Stimulated activated CD8-positive, alpha-beta memory T cell treated with anti-CD3 and anti-CD28 coated beads, Interleukin-4, amount 100 ng/mL, for 1 hour (primary cell): ENCODE measurements around the gene NAA20.

ENCODE experiments used
- DNase-seq, 2 donors: peaks; one replicate each; pipeline ENCODE4 v3.0.0-alpha.2; 2020; ENCODE audit warnings: low read depth in 2 of 2, low spot score in 1 of 2

Gene NAA20

GRCh38 chr20:20018366-20018765 is 1.2 kb downstream of the NAA20 start:
- no peak for DNase-seq

GRCh38 chr20:20019123-20019522 is 2.0 kb downstream of the NAA20 start:
- no peak for DNase-seq

GRCh38 chr20:20020908-20021307 is 3.7 kb downstream of the NAA20 start:
- DNase-seq = no peak

GRCh38 chr20:20021835-20022234 is 4.7 kb downstream of the NAA20 start:
- DNase-seq = no peak

GRCh38 chr20:20022498-20022897 is 5.3 kb downstream of the NAA20 start:
- DNase-seq = no peak

- no peak for DNase-seq
Measured at GRCh38 chr20:20023395-20023794, 6.2 kb downstream of the NAA20 start.

GRCh38 chr20:20024942-20025341 is 7.8 kb downstream of the NAA20 start:
- no peak for DNase-seq

- DNase-seq = no peak
Measured at GRCh38 chr20:20027284-20027683, 10.1 kb downstream of the NAA20 start.

GRCh38 chr20:20031790-20032189 is 14.6 kb downstream of the NAA20 start:
- no peak for DNase-seq

GRCh38 chr20:20034486-20034885 is 17.3 kb downstream of the NAA20 start:
- DNase-seq = no peak

- no peak for DNase-seq
Measured at GRCh38 chr20:20036756-20037155, 19.6 kb downstream of the NAA20 start.

- DNase-seq = no peak
Measured at GRCh38 chr20:20037960-20038359, 20.8 kb downstream of the NAA20 start.

GRCh38 chr20:20038586-20038985 is 21.4 kb downstream of the NAA20 start:
- DNase-seq = no peak

GRCh38 chr20:20039752-20040387 is 22.7 kb downstream of the NAA20 start:
- no peak for DNase-seq

GRCh38 chr20:20051767-20052073 is 34.6 kb downstream of the NAA20 start:
- no peak for DNase-seq

GRCh38 chr20:20052074-20052970 is 35.2 kb downstream of the NAA20 start, which contains the start of the genes CFAP61 and CRNKL1:
CFAP61 (plus strand) TSS chr20:20052532; CDS start chr20:20056654, 4,122 bp downstream.
CRNKL1 (minus strand) TSS chr20:20052466; CDS start chr20:20052342, 124 bp downstream.
- peak; percentile 95 to 97 for DNase-seq

- no peak for DNase-seq
Measured at GRCh38 chr20:20060234-20060998, 43.3 kb downstream of the NAA20 start.

GRCh38 chr20:20063941-20064702 is 47.0 kb downstream of the NAA20 start:
- DNase-seq = no peak

- DNase-seq = no peak
Measured at GRCh38 chr20:20065361-20065760, 48.2 kb downstream of the NAA20 start.

GRCh38 chr20:20070871-20071726 is 53.9 kb downstream of the NAA20 start:
- DNase-seq = no peak
